ENCODE measurements around the gene ADAMTS19. TPM values are rescaled to one million over a fixed set of nuclear protein-coding genes. Genes with fewer than 3 reads are reported as not detected.

Gene ADAMTS19
- total and polyA plus RNA-seq, 2 of the 8 experiments (the other 6 are each of a cell fraction or from before 2014, with no cell fraction given): 17.3 to 28.8 TPM

DNA sequence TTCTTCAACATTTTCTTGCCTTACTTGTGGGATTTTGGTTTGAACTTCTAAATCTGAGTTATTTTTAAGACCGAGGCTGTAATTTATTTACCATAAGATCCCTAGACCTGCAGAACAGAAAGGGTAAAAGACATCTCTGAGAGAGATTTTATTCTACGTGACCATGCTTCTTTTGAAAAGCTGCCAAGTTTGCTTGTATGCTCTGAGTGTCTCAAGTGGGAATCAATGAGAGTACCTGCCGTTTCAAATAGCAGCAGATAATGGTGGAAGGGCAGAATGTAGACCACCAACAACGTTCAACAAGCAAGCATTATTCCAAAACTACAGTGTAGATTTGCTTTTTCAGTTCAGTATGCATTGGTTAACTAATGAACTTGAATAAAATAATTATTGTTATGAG is 179.2 kb downstream of the ADAMTS19 start:
- 94% methylated on average over 4 of the region's 4 CpGs; no CpG with 5 or more reads in 1 of the 2 experiments for WGBS, 2 experiments (ENCODE audit: extremely low coverage in 1 of 2, insufficient coverage in 1 of 2, insufficient read length in 1 of 2, insufficient replicate concordance in 2 of 2, low coverage in 1 of 2, low lambda C conversion rate in 2 of 2, missing lambda C conversion rate in 1 of 2)
- no peak overlapping the region for H2BK12ac ChIP-seq (ENCODE audit: low read depth, low read length)
- H4K5ac ChIP-seq (ENCODE audit: insufficient read length, low read depth, low read length): no peak overlapping the region
- H2AFZ ChIP-seq (ENCODE audit: low read length): no peak overlapping the region
- no peak overlapping the region for H2BK120ac ChIP-seq (replicated peaks; ENCODE audit: low read depth, low read length)
- no peak overlapping the region for H2BK5ac ChIP-seq (ENCODE audit: low read depth, low read length)
- H3K4me3 ChIP-seq (ENCODE audit: extremely low read depth in 1 of 4, insufficient read depth in 2 of 4, low read depth in 3 of 4, low read length in 4 of 4): no peak overlapping the region
- FAIRE-seq (no peak), DNase-seq (ENCODE audit: low read depth in 1 of 2, low spot score in 2 of 2) (no peak)
- H3K23me2 ChIP-seq (ENCODE audit: low read depth, low read length): no peaks in the 10 kb centered on the region; the same call in 1 of the 2 replicates
- H3K18ac ChIP-seq (ENCODE audit: extremely low read depth, low read length): no peak overlapping the region
- H3K79me2 ChIP-seq (ENCODE audit: control insufficient read depth in 1 of 2, insufficient read depth in 2 of 2, low read length in 2 of 2): no peaks in the 10 kb centered on the region
- no peak overlapping the region for H2AK5ac ChIP-seq (ENCODE audit: low read depth, low read length)
- H3K14ac ChIP-seq (ENCODE audit: insufficient read length): no peak overlapping the region
- no peak overlapping the region for H3K27ac ChIP-seq (ENCODE audit: low read depth, low read length)
- no peaks in the 10 kb centered on the region; a peak in 1 of 8 replicates for H3K36me3 ChIP-seq (ENCODE audit: control insufficient read depth in 2 of 4, insufficient read depth in 4 of 4, low read length in 3 of 4)
- H3K4ac ChIP-seq (replicated peaks; ENCODE audit: insufficient read length, low read depth, low read length): no peak overlapping the region
- POLR2A ChIA-PET (ENCODE audit: partially characterized antibody): no interaction called here
- TF ChIP-seq EGR1 (IDR thresholded peaks at IDR 0.05; ENCODE audit: borderline replicate concordance, low read depth, low read length) (no peak), RFX5 (IDR thresholded peaks at IDR 0.05; ENCODE audit: borderline replicate concordance, low read depth, low read length) (no peak), BRCA1 (IDR thresholded peaks at IDR 0.05; ENCODE audit: low read depth, low read length) (no peak), YY1 (IDR thresholded peaks at IDR 0.05; ENCODE audit: low read depth, low read length) (no peak)
- TF ChIP-seq, protein P1, sequence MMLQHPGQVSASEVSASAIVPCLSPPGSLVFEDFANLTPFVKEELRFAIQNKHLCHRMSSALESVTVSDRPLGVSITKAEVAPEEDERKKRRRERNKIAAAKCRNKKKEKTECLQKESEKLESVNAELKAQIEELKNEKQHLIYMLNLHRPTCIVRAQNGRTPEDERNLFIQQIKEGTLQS (IDR thresholded peaks at IDR 0.05; ENCODE audit: insufficient read depth, low read depth, low read length): no peak
- no peak overlapping the region for H2BK15ac ChIP-seq (ENCODE audit: low read length)
- CTCF ChIA-PET (ENCODE audit: partially characterized antibody): no interaction called here
- no peak overlapping the region for H3K4me2 ChIP-seq (ENCODE audit: insufficient read depth in 1 of 2, low read depth in 2 of 2, low read length in 2 of 2)
- H2BK20ac ChIP-seq (ENCODE audit: low read length): no peak overlapping the region
- H3K56ac ChIP-seq (replicated peaks; ENCODE audit: insufficient read length, low read depth, low read length): no peak overlapping the region
- H3K23ac ChIP-seq (ENCODE audit: insufficient read length): no peak overlapping the region
- H3K9ac ChIP-seq (replicated peaks in 1 of 4; ENCODE audit: extremely low read depth in 1 of 4, low read depth in 3 of 4, low read length in 3 of 4): no peak overlapping the region
- no peak overlapping the region for H4K91ac ChIP-seq (replicated peaks; ENCODE audit: insufficient read length, low read length)
- no peaks in the 10 kb centered on the region for H3K9me3 ChIP-seq (ENCODE audit: insufficient read depth in 2 of 2, low read depth in 1 of 2, low read length in 1 of 2)
- no peaks in the 10 kb centered on the region for H4K20me1 ChIP-seq (replicated peaks in 1 of 2; ENCODE audit: control insufficient read depth in 1 of 2, insufficient read depth in 2 of 2, low read length in 2 of 2)
- H4K8ac ChIP-seq (ENCODE audit: extremely low read depth, insufficient read depth, low read length): no peak overlapping the region
- no peaks in the 10 kb centered on the region for H3K27me3 ChIP-seq (replicated peaks in 1 of 4; ENCODE audit: control insufficient read depth in 3 of 4, extremely low read depth in 1 of 4, insufficient read depth in 3 of 4, low read length in 3 of 4)
- no peaks in the 10 kb centered on the region for H3K79me1 ChIP-seq (ENCODE audit: low read depth, low read length)
- H3K4me1 ChIP-seq (replicated peaks in 1 of 4; ENCODE audit: control insufficient read depth in 3 of 4, insufficient read depth in 4 of 4, low read length in 3 of 4): no peaks in the 10 kb centered on the region
